OCI-M1 (cell line): ENCODE results near the gene RFX3.
A peak's percentile ranks its signal among the peaks of the same experiment; 100 is the strongest.

Experiments used
- DNase-seq: peaks from one replicate; lab custom pipeline; 2025; lab: John Stamatoyannopoulos, UW

Gene RFX3

DNA sequence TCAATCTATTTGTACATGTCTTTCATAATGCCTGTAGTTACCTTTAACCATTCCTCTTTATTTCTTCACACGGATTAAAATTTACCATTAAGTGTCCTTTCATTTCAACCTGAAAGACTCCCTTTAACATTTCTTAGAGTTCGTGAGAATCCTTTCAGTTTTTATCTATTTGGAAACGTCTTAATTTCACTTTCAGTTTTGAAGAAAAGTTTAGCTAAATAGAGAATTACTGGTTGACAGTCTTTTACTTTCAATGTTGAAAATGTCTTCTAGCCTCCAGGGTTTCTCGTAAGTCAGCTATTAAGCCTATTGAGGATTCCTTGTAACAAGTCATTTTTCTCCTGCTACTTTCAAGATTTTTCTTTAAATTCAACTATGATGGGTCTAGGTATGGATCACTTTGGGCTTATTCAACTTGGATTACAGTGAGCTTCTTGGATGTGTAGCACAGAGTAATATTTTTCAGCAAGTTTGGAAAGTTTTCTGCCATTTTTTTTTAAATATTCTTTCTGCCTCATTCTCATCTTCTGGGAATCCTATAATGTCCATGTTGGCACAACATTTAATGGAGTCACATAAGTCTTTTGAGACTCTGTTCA is 48.5 kb downstream of the RFX3 start:
- peak; percentile 100 for DNase-seq

DNA sequence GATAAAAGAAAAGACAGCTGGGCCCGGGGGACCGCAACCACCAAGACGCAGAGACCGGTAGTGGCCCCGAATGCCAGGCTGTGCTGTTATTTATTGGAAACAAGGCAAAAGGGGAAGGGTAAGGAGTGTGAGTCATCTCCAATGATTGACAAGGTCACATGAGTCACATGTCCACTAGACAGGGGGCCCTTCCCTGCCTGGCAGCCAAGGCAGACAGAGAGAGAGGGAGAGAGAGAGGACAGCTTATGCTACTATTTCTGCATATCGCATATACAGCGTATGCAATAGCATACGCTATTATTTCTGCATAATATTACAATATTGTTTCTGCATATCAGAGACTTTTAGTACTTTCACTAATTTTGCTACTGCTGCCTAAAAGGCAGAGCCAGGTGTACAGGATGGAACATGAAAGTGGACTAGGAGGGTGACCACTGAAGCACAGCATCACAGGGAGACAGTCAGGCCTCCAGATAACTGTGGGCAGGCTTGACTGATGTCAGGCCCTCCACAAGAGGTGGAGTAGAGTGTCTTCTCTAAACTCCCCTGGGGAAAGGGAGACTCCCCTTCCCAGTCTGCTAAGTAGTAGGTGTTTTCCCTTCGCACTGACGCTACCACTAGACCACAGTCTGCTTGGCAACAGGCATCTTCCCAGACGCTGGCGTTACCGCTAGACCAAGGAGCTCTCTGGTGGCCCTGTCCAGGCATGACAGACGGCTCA is 50.3 kb downstream of the RFX3 start:
- peak; percentile 100 for DNase-seq

DNA sequence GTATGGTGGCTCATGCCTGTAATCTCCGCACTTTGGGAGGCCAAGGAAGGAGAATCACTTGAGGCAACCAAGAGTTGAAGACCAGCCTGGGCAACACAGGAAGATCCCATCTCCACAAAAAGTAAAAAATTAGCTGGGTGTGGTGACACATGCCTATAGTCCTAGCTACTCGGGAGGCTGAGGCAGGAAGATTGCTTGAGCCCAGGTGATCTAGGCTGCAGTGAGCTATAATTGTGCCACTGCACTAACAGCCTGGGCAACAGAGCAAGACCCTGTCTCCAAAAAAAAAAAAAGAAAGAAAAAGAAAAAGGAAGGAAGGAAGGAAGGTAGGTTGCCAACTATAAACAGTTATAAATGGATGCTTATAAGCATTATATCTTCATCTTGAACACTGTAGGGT is 51.0 kb downstream of the RFX3 start:
- DNase-seq, result no peak

DNA sequence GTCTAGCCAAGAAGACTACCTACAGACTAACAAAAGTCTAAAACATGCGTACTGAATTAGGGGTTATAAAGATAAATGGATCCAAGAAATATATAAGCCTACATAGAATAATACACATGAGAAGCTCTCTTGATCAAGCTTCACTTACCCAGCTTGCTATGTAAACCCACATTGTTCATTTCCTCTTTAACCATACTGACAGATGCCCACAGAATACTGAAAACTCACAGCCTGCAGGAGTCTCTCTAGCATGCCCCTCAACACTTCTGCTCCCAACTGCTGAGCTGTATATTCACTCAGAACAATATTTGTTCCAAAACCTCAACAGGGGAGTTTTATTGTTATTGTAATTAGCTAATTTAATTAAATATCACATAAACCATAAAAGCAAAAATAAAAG is 52.4 kb downstream of the RFX3 start:
- peak; percentile 95 for DNase-seq

DNA sequence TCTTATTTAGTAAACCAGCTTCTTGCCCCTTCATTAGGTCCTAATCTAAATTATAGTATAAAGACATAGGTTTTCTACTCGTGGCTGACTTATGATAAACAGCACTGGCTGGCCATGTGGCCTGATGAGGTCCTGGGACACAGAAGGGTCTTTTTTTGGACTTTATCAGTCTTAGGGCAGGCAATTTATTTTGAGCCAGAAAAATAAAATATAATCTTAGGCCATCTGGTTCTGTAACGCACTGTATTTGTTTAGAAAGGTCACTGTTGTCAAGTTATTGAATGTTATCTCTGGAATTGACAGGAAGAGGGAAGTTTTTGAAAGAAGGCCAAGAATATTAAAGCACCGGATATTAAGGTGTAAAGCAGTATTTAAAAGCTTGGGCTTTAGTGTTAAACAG is 53.9 kb downstream of the RFX3 start:
- peak; percentile 95 for DNase-seq

DNA sequence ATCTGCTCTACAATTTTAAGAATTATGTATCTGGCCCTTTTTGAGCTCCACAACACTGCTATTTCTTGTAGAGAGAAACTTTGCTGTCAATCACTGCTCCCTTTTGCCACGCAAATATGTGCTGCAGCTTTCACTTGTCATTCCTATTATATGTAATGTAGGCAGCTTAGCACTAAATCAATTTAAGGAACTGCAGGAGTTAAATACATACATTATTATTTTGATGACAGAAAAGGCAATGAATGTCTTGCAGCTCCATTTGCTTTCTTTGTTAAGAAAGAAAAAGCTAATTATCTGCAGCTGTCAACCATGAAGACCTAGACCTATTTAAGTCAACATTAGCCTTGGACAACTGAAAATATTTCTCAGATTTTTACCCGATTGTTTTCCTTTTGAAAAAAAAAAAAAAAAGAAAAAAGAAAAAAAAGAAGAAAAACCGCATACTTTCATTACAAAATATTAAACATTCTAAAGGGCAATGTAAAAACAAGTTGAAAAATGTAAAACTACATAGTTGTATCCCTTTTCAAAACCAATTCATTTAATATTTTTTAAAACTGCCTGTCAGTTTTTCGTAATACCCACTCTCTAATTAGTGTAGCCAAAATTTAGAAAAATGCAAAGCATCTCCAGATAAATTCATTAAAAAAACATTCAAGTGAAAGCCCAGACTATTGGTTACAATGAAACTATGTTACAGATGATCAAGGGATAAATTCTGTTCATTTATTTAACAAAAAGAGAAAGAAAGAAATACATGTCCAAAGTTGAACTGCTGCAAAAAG is 57.2 kb downstream of the RFX3 start:
- DNase-seq, result no peak

DNA sequence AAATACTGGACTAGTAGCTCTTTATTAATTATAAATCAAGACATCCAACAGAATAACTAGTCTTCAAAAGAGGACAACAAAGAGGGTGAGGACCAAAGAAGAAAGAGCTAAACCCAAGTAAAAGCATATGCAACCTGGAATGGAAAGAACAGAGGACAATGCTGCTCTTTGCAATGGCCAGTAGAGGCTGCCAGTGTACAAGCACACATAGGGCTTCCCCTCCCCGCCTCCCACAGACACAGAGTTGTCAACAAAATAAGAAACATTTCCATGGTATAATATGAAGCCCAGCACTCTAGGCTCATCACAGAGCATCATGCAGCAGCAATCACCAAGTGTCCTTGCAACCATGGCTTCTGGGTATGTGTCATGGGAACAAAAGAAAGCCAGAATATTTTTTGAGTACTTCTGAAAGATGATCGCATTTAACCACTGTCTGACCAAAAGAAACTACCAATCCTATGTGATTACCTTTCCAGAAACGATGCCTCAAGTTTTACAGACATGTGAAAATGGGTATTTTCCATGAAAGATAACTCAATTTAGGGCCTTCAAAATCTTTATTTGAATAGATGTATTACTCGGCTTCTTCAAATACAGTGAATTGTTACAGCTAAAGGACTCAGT is 58.1 kb downstream of the RFX3 start:
- DNase-seq, result peak; percentile 100

DNA sequence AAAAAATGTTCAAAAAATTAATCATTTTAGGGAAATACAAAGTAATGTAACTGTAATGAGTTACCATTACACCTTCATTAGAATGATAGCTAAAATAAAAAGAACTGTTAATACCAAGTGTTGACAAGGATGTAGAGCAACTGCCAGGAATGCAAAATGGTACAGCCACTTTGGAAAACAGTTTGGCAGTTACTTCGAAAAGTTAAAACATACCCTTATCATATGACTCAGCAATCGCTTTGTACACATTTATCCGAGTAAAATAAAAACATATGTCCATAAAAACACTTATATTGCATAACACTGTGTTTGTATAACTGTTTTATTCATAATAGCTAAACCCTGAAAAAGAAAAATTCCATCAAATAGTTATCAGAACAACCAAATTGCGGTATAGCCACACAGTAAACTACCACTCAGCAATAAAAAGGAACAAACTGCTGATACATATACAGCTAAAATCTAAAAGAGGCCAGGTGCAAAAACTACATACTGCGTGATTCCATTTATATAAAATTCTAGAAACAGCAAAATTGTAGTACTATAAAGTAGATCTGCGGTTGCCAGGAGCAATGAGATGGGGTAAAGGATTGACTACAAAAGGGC is 61.7 kb downstream of the RFX3 start:
- DNase-seq, result no peak

DNA sequence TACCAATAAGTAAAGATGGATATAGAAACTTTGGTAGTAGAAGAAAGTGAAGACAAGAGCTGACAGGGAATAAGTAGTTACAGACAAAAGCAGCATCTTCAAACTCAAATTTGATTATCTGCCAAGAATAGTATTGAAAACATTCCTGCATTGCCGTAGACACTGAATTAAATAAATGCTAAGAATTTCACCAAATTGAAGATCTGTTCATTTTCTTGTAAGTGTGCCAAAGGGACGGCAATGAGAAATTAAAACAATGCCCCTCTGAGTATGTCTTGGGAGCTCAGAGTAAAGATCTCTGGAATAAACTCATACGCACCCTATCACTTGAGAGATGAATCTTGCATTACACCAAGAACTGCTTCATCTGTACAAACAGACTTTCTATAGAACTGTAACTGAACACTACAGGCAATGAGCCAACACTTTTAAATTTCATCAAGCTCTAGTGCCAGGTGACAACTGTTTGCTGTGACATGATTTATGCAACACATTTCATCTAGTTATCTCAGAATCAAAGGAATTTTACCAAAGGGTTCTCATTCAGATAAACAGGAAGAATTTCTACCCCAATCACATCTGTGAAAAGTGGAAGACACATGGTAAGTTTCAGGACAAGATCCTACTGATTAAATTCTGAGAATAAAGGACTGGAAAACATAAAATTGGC is 66.9 kb downstream of the RFX3 start:
- DNase-seq, result peak; percentile 90

DNA sequence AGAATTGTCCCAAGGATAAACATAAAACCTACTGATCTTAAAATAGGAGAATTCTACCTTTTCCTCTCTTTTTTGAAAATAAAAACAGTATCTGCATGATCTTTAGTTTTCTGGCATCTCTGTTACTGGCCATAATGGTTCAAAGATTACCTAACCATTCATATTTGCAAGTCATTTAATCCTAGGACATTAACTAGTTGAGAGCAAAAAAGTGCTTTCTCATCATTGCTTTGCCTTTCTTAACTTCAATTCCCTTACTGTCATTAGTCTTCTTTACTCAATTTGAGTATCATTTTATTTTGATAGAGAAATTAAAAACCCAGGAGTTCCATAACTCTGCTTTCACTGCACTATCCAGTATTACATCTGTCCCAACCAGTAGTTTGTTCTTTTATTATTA is 68.6 kb downstream of the RFX3 start:
- peak; percentile 95 for DNase-seq

DNA sequence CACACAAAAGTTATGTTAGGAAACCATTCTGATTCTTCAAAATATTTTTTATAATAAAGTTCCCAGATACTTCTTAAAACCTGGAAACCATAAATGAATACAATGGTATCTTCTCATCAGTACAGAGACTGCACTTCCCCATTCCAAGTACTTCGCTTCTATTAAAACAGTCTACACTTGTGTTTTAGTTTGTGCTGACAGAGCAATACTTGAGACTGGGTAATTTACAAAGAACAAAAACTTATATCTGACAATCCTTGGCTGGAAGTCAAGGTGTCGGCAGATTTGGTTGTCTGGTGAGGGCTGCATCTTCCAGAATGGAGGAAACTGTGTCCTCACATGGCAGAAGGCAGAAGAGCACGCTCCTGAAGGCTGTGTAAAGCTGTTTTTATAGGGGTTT is 70.1 kb downstream of the RFX3 start:
- peak; percentile 99 for DNase-seq

DNA sequence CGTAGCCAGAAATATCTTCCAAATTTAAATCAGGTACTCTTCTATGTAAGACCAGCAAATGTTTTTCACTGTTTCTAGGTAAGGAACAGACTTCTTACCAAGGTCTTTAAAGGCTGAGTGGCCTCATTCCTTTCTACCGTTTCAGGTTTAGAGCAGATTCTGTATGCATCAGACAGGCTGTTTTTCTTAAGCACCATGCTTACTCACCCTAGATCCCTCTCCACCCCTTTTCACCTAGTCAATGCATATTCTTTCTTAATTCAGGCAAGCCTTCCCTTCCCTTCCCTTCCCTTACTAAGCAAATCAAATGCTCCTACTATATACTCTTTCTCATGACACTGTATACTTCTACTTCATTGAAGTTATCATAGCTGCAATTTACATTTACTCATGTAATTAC is 70.7 kb downstream of the RFX3 start:
- no peak for DNase-seq

DNA sequence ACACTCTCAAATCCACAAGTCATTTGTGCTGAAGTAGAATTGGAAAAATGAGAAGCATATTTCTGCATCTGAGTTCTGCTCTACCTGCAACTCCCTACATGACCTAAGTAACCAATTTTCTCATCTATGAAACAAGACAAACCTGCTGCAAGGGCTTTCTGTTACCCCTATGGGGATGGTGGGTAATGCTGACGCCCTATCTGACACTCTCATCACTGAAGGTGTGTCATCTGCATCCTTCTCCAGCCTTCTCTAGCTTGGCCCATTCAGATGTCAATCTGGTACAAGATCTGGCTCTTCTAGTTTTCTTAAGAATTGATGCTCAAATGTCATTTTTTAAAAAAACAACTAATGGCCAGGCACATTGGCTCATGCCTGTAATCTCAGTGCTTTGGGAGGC is 73.8 kb downstream of the RFX3 start:
- no peak for DNase-seq

DNA sequence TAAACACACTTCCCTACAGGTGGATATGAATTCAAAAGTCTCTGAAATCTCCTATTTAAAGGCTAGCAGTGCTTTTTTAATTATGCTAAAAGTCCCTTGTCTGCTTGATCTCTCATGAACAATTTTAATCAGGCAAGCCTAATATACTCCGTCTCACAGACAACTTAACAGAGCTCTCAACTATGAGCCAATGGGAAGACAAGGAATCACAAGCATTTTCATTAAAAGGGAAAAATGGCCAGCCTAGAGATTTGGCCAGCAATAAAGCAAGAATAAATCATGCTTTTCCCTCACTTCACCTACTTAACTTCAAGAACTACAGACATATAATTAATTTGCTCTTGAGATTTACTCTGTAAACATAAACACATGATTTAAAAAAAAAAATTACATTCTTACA is 78.0 kb downstream of the RFX3 start:
- no peak for DNase-seq

DNA sequence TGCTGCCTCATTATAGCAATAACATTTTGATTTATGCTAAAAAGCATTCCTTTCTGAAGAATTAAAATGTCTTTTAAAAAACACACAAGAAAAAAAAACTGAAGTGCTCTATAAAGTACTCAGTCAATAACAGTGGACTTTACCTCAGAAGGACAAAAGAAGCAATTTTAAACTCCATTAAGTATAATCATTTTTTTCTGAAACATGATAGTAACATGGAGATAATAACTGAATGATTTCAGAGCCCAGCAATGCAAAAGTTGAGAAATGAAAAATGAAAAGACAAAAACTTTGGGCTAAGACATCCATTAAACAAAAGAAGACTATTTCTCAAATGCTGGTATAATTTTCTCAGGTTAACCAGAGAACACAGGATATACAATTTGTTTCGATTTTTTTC is 78.7 kb downstream of the RFX3 start:
- no peak for DNase-seq

DNA sequence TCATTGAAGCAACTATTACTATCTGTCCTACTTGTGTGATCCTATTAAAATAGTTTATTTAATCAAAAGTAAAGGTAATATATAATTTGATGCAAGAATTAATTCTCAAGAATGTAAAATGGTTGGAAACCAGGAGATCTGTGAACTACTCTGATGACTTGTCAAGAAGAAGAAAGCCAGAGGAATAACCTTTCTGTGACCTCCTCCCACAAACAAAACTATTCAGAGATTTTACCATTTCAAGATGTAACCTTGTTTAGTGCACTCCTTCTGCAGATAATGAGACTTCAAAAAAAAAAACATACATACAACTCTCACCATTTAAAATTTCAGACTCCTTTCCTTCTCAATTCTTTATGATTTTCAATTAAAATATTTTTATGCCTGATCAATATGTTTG is 79.5 kb downstream of the RFX3 start:
- DNase-seq, result no peak

DNA sequence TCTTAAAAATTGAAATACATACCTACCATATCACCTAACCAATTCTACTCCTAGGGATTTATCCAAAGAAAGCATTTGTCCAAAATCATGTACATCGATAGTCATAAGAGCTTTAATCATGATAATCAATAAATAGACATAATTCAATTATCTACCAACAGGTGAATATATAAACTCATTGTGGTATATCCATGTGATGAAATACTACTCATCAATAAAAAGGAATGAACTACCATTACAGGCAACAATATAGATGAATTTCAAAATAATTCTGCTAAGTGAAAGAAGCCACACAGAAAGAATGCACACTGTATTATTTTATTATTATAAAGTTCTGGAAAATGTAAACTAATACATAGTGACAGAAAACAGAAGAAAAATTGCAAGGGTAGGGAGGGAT is 81.8 kb downstream of the RFX3 start:
- no peak for DNase-seq

DNA sequence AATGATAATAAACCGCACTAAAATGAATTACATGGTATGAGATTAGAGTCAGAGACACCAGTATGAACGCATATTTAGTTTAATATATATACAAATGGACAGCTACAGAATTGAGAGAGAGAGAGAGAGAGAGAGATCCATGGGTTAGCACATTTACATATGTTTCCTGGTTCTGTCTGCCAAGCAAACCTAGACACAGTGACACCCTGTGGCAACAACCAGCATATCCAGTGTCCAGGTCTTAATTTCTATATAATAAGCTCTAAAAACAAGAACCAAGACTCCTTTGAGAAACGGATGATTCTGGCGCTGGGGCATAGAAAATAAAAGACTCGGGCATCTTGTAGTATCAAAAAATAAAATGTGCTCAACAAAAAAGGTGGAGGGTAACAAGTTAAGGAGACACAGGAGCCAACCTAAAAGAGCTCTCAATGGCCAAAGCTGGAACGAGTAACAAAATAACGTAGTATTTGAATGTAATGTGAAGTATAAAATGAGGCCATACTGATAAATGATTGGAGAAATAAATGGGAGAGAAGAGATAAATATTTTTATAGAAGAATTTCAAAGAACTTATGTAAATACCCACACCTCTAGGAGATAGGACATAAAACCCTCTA is 84.5 kb downstream of the RFX3 start:
- peak; percentile 100 for DNase-seq

DNA sequence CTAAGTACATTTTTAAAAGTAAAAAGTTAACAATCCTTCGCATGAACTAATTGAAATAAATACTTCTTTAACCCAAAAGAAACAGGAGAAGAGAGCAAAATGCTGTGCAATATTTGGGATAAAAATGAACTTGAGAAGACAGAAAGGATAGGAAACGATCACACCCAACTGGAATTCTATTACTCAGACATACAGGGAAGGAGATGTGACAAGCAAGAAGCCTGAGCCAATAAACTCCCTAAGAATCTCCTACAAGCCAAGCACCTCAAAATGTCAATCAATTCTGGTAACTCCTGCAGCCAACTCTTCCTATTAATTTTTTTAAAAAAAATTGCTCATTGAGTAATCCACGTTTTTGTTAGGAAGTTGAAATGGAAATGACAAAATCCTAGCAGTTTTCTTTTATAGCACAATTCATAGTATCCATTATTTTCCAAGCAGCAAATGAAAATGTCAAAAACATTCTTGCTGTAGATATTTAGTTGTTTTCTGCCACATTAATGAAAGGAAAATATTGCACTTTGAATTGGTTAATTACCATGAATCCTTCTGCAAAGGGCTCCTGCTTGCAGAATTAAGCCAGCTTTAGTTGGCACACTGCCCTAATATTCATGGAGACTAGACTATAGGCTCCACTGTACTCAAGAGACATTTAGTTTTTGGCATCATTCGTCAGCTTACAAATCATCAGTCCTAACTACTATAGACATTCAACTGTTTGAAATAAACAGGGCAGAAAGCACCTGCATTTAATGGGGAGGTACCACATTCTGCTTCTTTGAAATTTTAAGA is 89.0 kb downstream of the RFX3 start:
- DNase-seq, result no peak

DNA sequence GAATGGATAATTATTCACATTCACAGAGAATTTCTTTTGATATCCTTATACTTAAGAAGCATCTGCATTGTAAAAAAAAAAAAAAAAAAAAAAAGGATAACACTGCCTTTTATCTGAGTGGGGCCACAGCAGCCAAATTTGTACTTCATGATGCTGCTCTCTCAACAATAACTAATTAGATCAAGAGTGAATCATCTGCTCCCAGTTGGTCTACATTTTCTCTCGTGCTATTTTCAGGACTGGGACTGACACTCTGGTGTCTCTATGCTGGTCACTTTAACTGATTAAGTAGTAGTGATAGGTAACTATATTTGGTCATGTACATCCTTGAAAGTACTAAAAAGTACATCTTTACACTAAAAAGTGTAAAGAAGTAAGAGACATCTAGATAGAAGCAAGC is 90.1 kb downstream of the RFX3 start:
- no peak for DNase-seq

DNA sequence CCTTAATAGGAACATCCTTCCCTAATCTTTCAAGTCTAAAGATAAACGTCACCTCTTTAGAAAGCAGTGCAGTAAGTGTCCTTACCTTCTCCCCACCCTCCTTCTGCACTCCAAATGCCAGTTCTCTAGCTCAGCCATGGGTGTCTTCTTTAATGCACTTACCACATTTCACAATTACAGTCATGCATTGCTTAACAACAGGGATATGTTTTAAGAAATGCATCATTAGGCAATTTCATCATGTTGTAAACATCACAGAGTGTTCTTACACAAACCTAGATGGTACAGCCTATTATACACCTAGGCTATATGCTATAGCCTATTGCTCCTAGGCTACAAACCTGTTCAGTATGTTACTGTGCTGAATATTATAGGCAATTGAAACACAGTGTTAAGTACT is 91.2 kb downstream of the RFX3 start:
- peak; percentile 78 for DNase-seq
